Measurements from ENCODE around the gene TSC2. TPM values are rescaled to one million over a fixed set of nuclear protein-coding genes. Genes with fewer than 3 reads are reported as not detected.

TSC2 gene
- total RNA-seq, 1 experiment from 2014 or later, result 134 TPM

DNA sequence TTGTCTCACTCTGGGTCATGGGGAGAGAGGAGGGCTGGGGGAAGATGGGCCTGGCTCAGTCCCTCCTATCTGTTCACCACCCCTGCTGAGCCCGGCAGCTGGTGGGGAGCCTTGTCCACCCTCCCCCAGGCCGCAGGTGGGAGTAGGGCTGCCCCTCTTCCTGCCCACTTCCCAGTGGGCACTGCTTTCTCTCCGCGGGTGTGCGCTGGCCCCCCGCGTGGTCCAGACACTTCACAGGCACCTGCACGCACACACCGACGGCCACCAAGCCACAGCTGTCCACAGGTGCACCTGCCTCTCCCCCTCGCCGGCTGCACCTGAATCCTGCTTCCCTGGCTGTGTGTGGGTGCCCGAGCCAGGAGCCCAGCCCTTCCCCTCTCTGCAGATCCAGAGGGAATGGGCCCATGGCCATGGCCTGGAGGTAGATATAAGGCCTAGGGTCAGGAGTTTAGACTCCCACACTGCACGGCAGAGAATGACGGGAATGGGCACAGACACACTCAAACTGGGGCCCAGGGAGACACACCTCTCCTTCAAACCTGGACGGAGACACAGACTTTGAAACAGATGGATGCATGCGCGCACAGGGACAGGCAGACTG lies 19.1 kb upstream of the TSC2 start:
- no peaks in the 10 kb centered on the region for H3K9me3 Mint-ChIP-seq
- ATAC-seq, result no peak
- DNase-seq (ENCODE audit: low spot score), result no peak
- H3K4me1 Mint-ChIP-seq, result peaks cover 8% of the 10 kb centered on the region
- ChIA-PET POLR2A (no interaction called here), CTCF (interaction anchor here (0.9 to 2.7 kb wide), 4 partner anchors 12 to 28 kb away, joined by 3 to 16 read pairs (median 10); no protein-coding TSS in a partner anchor)
- no peak overlapping the region for H3K27ac Mint-ChIP-seq
- H3K27me3 Mint-ChIP-seq (ENCODE audit: low read depth), result peaks cover 26% of the 10 kb centered on the region
- TF ChIP-seq, protein P1, sequence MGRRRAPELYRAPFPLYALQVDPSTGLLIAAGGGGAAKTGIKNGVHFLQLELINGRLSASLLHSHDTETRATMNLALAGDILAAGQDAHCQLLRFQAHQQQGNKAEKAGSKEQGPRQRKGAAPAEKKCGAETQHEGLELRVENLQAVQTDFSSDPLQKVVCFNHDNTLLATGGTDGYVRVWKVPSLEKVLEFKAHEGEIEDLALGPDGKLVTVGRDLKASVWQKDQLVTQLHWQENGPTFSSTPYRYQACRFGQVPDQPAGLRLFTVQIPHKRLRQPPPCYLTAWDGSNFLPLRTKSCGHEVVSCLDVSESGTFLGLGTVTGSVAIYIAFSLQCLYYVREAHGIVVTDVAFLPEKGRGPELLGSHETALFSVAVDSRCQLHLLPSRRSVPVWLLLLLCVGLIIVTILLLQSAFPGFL (CRISPR knock-in tag; IDR thresholded peaks at IDR 0.05; ENCODE audit: borderline replicate concordance), result no peak
- TF ChIP-seq, protein P2, sequence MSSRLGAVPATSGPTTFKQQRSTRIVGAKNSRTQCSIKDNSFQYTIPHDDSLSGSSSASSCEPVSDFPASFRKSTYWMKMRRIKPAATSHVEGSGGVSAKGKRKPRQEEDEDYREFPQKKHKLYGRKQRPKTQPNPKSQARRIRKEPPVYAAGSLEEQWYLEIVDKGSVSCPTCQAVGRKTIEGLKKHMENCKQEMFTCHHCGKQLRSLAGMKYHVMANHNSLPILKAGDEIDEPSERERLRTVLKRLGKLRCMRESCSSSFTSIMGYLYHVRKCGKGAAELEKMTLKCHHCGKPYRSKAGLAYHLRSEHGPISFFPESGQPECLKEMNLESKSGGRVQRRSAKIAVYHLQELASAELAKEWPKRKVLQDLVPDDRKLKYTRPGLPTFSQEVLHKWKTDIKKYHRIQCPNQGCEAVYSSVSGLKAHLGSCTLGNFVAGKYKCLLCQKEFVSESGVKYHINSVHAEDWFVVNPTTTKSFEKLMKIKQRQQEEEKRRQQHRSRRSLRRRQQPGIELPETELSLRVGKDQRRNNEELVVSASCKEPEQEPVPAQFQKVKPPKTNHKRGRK (CRISPR knock-in tag; IDR thresholded peaks at IDR 0.05; ENCODE audit: borderline replicate concordance), result no peak
- TF ChIP-seq MXD4 (CRISPR knock-in tag; IDR thresholded peaks at IDR 0.05; ENCODE audit: borderline replicate concordance), result no peak
- TF ChIP-seq, protein P3, sequence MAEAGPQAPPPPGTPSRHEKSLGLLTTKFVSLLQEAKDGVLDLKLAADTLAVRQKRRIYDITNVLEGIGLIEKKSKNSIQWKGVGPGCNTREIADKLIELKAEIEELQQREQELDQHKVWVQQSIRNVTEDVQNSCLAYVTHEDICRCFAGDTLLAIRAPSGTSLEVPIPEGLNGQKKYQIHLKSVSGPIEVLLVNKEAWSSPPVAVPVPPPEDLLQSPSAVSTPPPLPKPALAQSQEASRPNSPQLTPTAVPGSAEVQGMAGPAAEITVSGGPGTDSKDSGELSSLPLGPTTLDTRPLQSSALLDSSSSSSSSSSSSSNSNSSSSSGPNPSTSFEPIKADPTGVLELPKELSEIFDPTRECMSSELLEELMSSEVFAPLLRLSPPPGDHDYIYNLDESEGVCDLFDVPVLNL (CRISPR knock-in tag; IDR thresholded peaks at IDR 0.05; ENCODE audit: borderline replicate concordance, low read depth), result no peak
- TF ChIP-seq FOXP1 (CRISPR knock-in tag; IDR thresholded peaks at IDR 0.05; ENCODE audit: borderline replicate concordance), result no peak
- TF ChIP-seq, protein P4, sequence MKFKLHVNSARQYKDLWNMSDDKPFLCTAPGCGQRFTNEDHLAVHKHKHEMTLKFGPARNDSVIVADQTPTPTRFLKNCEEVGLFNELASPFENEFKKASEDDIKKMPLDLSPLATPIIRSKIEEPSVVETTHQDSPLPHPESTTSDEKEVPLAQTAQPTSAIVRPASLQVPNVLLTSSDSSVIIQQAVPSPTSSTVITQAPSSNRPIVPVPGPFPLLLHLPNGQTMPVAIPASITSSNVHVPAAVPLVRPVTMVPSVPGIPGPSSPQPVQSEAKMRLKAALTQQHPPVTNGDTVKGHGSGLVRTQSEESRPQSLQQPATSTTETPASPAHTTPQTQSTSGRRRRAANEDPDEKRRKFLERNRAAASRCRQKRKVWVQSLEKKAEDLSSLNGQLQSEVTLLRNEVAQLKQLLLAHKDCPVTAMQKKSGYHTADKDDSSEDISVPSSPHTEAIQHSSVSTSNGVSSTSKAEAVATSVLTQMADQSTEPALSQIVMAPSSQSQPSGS (CRISPR knock-in tag; IDR thresholded peaks at IDR 0.05; ENCODE audit: borderline replicate concordance, low read depth), result no peak
- TF ChIP-seq, protein P5, sequence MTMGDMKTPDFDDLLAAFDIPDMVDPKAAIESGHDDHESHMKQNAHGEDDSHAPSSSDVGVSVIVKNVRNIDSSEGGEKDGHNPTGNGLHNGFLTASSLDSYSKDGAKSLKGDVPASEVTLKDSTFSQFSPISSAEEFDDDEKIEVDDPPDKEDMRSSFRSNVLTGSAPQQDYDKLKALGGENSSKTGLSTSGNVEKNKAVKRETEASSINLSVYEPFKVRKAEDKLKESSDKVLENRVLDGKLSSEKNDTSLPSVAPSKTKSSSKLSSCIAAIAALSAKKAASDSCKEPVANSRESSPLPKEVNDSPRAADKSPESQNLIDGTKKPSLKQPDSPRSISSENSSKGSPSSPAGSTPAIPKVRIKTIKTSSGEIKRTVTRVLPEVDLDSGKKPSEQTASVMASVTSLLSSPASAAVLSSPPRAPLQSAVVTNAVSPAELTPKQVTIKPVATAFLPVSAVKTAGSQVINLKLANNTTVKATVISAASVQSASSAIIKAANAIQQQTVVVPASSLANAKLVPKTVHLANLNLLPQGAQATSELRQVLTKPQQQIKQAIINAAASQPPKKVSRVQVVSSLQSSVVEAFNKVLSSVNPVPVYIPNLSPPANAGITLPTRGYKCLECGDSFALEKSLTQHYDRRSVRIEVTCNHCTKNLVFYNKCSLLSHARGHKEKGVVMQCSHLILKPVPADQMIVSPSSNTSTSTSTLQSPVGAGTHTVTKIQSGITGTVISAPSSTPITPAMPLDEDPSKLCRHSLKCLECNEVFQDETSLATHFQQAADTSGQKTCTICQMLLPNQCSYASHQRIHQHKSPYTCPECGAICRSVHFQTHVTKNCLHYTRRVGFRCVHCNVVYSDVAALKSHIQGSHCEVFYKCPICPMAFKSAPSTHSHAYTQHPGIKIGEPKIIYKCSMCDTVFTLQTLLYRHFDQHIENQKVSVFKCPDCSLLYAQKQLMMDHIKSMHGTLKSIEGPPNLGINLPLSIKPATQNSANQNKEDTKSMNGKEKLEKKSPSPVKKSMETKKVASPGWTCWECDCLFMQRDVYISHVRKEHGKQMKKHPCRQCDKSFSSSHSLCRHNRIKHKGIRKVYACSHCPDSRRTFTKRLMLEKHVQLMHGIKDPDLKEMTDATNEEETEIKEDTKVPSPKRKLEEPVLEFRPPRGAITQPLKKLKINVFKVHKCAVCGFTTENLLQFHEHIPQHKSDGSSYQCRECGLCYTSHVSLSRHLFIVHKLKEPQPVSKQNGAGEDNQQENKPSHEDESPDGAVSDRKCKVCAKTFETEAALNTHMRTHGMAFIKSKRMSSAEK (CRISPR knock-in tag; IDR thresholded peaks at IDR 0.05; ENCODE audit: borderline replicate concordance), result no peak
- no peak for TF ChIP-seq JUN (CRISPR knock-in tag; IDR thresholded peaks at IDR 0.05)
- TF ChIP-seq, protein P6, sequence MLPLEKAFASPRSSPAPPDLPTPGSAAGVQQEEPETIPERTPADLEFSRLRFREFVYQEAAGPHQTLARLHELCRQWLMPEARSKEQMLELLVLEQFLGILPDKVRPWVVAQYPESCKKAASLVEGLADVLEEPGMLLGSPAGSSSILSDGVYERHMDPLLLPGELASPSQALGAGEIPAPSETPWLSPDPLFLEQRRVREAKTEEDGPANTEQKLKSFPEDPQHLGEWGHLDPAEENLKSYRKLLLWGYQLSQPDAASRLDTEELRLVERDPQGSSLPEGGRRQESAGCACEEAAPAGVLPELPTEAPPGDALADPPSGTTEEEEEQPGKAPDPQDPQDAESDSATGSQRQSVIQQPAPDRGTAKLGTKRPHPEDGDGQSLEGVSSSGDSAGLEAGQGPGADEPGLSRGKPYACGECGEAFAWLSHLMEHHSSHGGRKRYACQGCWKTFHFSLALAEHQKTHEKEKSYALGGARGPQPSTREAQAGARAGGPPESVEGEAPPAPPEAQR (CRISPR knock-in tag; IDR thresholded peaks at IDR 0.05), result no peak
- TF ChIP-seq, protein P7, sequence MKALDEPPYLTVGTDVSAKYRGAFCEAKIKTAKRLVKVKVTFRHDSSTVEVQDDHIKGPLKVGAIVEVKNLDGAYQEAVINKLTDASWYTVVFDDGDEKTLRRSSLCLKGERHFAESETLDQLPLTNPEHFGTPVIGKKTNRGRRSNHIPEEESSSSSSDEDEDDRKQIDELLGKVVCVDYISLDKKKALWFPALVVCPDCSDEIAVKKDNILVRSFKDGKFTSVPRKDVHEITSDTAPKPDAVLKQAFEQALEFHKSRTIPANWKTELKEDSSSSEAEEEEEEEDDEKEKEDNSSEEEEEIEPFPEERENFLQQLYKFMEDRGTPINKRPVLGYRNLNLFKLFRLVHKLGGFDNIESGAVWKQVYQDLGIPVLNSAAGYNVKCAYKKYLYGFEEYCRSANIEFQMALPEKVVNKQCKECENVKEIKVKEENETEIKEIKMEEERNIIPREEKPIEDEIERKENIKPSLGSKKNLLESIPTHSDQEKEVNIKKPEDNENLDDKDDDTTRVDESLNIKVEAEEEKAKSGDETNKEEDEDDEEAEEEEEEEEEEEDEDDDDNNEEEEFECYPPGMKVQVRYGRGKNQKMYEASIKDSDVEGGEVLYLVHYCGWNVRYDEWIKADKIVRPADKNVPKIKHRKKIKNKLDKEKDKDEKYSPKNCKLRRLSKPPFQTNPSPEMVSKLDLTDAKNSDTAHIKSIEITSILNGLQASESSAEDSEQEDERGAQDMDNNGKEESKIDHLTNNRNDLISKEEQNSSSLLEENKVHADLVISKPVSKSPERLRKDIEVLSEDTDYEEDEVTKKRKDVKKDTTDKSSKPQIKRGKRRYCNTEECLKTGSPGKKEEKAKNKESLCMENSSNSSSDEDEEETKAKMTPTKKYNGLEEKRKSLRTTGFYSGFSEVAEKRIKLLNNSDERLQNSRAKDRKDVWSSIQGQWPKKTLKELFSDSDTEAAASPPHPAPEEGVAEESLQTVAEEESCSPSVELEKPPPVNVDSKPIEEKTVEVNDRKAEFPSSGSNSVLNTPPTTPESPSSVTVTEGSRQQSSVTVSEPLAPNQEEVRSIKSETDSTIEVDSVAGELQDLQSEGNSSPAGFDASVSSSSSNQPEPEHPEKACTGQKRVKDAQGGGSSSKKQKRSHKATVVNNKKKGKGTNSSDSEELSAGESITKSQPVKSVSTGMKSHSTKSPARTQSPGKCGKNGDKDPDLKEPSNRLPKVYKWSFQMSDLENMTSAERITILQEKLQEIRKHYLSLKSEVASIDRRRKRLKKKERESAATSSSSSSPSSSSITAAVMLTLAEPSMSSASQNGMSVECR (CRISPR knock-in tag; IDR thresholded peaks at IDR 0.05; ENCODE audit: borderline replicate concordance), result no peak
- no peak for TF ChIP-seq SMAD3 (CRISPR knock-in tag; IDR thresholded peaks at IDR 0.05; ENCODE audit: borderline replicate concordance)
- TF ChIP-seq FOXK1 (CRISPR knock-in tag; IDR thresholded peaks at IDR 0.05), result no peak
- TF ChIP-seq NFYB (CRISPR knock-in tag; conservative IDR thresholded peaks at IDR 0.05; ENCODE audit: low read depth), result no peak
- no peak overlapping the region for H3K4me3 Mint-ChIP-seq
- H3K36me3 Mint-ChIP-seq, result no peaks in the 10 kb centered on the region
